Measurements from ENCODE around the gene CACNA1H. TPM values are rescaled to one million over a fixed set of nuclear protein-coding genes. Genes with fewer than 3 reads are reported as not detected.

Gene CACNA1H
- total RNA-seq, 1 experiment from 2014 or later, result 19.7 TPM

DNA sequence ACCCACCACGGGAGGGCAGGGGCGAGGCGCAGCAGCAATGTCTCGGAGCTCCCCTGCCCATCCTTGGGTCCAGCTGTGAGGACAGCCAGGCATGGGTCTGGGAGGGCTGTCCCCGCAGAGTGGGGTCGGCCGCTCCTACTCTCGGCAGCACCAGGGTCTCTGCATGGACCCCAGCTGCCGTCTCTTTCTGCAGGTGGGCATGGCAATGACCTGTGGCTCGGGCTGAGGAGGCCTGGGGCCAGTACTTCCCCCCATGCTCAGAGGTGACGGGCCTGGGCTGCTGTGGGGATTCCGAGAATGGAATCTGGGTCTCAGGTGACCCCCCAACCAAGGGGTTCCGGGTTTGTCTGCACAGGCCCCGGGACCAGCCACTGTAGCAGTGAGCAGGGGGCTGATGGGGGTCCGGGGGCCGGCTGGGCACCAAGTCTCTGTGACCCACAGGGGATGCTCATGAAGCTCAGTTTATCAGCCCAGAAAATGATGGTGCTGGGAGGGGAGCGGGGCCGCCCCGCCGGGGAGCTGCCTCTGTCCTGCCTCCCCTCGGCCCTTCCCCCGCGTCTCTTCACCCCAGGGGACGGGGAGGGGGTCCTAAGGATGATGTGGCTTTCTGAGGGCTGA, 23.5 kb downstream of the CACNA1H start:
- Histone ChIP-seq H3K27ac (ENCODE audit: low read depth, low read length, poor library complexity, severe bottlenecking) (no peak overlapping the region), H3K4me3 (ENCODE audit: low read depth, low read length, poor library complexity, severe bottlenecking) (no peak overlapping the region), H3K4me1 (ENCODE audit: insufficient read depth, low read length, poor library complexity, severe bottlenecking) (peaks cover 20% of the 10 kb centered on the region), H3K27me3 (replicated peaks; ENCODE audit: insufficient read depth, low read depth, low read length, poor library complexity) (no peaks in the 10 kb centered on the region), H3K36me3 (ENCODE audit: insufficient read depth, low read length, poor library complexity, severe bottlenecking) (no peaks in the 10 kb centered on the region), H3K9me3 (ENCODE audit: low read depth, low read length, poor library complexity, severe bottlenecking) (no peaks in the 10 kb centered on the region)
- TF ChIP-seq EZH2 (IDR thresholded peaks at IDR 0.05; ENCODE audit: borderline replicate concordance, low read depth, low read length, poor library complexity, severe bottlenecking), result no peak
- TF ChIP-seq, protein P1, sequence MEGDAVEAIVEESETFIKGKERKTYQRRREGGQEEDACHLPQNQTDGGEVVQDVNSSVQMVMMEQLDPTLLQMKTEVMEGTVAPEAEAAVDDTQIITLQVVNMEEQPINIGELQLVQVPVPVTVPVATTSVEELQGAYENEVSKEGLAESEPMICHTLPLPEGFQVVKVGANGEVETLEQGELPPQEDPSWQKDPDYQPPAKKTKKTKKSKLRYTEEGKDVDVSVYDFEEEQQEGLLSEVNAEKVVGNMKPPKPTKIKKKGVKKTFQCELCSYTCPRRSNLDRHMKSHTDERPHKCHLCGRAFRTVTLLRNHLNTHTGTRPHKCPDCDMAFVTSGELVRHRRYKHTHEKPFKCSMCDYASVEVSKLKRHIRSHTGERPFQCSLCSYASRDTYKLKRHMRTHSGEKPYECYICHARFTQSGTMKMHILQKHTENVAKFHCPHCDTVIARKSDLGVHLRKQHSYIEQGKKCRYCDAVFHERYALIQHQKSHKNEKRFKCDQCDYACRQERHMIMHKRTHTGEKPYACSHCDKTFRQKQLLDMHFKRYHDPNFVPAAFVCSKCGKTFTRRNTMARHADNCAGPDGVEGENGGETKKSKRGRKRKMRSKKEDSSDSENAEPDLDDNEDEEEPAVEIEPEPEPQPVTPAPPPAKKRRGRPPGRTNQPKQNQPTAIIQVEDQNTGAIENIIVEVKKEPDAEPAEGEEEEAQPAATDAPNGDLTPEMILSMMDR (conservative IDR thresholded peaks at IDR 0.05; ENCODE audit: low read depth, low read length), result no peak
- intact Hi-C loops (cut with micrococcal nuclease; ENCODE audit: unreplicated experiment), result no loop called here
- POLR2A ChIA-PET (ENCODE audit: low non-redundant PET), result no interaction called here
- CTCF ChIA-PET, result no interaction called here
- BruUV-seq (replicated peaks), result no TSS peak
- no peak for DNase-seq (ENCODE audit: low spot score)

DNA sequence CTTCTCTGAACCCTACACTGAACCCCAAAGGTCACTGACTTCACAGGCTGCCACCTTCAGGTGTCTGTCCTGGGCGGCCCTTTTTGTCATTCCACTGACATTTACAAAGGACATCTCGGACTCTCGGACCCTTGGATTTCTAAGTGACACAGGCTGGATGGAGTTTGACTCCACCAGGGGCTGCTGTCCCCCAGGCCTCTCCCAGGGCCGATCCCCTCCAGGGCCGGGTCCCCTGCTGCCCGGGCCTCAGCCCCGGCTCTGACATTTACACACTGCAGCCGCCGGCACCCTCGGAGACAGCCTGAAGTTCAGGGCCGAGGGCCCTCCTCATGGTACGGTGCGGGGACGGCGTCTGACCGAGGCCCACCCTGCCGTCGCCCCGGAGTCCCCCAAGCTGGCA, 24.1 kb downstream of the CACNA1H start:
- Histone ChIP-seq H3K36me3 (ENCODE audit: insufficient read depth, low read length, poor library complexity, severe bottlenecking) (no peaks in the 10 kb centered on the region), H3K4me3 (ENCODE audit: low read depth, low read length, poor library complexity, severe bottlenecking) (no peak overlapping the region), H3K9me3 (ENCODE audit: low read depth, low read length, poor library complexity, severe bottlenecking) (no peaks in the 10 kb centered on the region), H3K27me3 (replicated peaks; ENCODE audit: insufficient read depth, low read depth, low read length, poor library complexity) (no peaks in the 10 kb centered on the region), H3K4me1 (ENCODE audit: insufficient read depth, low read length, poor library complexity, severe bottlenecking) (peaks cover 14% of the 10 kb centered on the region), H3K27ac (ENCODE audit: low read depth, low read length, poor library complexity, severe bottlenecking) (no peak overlapping the region)
- ChIA-PET POLR2A (ENCODE audit: low non-redundant PET) (no interaction called here), CTCF (no interaction called here)
- no peak for DNase-seq (ENCODE audit: low spot score)
- intact Hi-C loops (cut with micrococcal nuclease; ENCODE audit: unreplicated experiment), result no loop called here
- TF ChIP-seq EZH2 (IDR thresholded peaks at IDR 0.05; ENCODE audit: borderline replicate concordance, low read depth, low read length, poor library complexity, severe bottlenecking), result no peak
- TF ChIP-seq, protein P1 (conservative IDR thresholded peaks at IDR 0.05; ENCODE audit: low read depth, low read length), result no peak
- no TSS peak for BruUV-seq (replicated peaks)

DNA sequence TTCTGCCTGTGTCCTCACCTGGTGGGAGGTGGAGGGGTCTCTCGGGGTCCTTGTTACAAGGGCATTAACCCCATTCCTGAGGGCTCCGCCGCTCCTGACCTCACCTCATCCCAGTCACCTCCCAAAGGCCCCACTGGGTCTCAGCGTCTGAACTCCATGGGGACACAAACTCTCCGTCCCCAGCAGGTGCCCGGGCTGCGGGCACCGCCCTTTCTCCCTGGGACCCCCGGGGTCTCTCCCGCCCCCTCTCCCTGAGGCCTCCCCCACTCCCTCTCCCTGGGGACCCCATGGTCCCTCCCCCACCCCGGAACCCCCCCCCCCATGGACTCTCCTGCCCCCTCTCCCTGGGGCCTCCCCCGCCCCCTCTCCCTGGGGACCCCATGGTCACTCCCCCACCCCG, 24.8 kb downstream of the CACNA1H start:
- no peaks in the 10 kb centered on the region for H3K36me3 ChIP-seq (ENCODE audit: insufficient read depth, low read length, poor library complexity, severe bottlenecking)
- TF ChIP-seq EZH2 (IDR thresholded peaks at IDR 0.05; ENCODE audit: borderline replicate concordance, low read depth, low read length, poor library complexity, severe bottlenecking), result no peak
- TF ChIP-seq, protein P1 (conservative IDR thresholded peaks at IDR 0.05; ENCODE audit: low read depth, low read length), result no peak
- intact Hi-C loops (cut with micrococcal nuclease; ENCODE audit: unreplicated experiment), result no loop called here
- CTCF ChIA-PET, result no interaction called here
- no peaks in the 10 kb centered on the region for H3K27me3 ChIP-seq (replicated peaks; ENCODE audit: insufficient read depth, low read depth, low read length, poor library complexity)
- H3K4me3 ChIP-seq (ENCODE audit: low read depth, low read length, poor library complexity, severe bottlenecking), result no peak overlapping the region
- H3K27ac ChIP-seq (ENCODE audit: low read depth, low read length, poor library complexity, severe bottlenecking), result no peak overlapping the region
- POLR2A ChIA-PET (ENCODE audit: low non-redundant PET), result no interaction called here
- H3K9me3 ChIP-seq (ENCODE audit: low read depth, low read length, poor library complexity, severe bottlenecking), result no peaks in the 10 kb centered on the region
- no peak for DNase-seq (ENCODE audit: low spot score)
- H3K4me1 ChIP-seq (ENCODE audit: insufficient read depth, low read length, poor library complexity, severe bottlenecking), result peaks cover 7% of the 10 kb centered on the region
- no TSS peak for BruUV-seq (replicated peaks)

Measured in A673 (cell line).